HepG2 (cell line): ENCODE results near the gene SMYD2. TPM values are rescaled to one million over a fixed set of nuclear protein-coding genes. Genes with fewer than 3 reads are reported as not detected.

Experiments used
- ATAC-seq: fragments of 200-7000 bp; cut with Tn5 transposase; 3 replicates; pipeline ENCODE4 v1.9.1; 2020; ENCODE audit warnings: mild to moderate bottlenecking, moderate library complexity
- BruUV-seq: library from RNA; stranded (reverse); fragments of 400-500 nt; replicated peaks from 2 replicates; lab custom pipeline; 2021; lab: Mats Ljungman, UMichigan
- CTCF ChIA-PET: fragments of 300-600 bp; formaldehyde crosslinking; extraction: SDS; loops from one replicate; lab custom pipeline; 2021; ENCODE audit warnings: low total read pairs, inconsistent platforms, low intra/inter-chr PET ratio; lab: Yijun Ruan, JAX
- POLR2A ChIA-PET: fragments of 350-600 bp; sonication (Branson Sonifier 250); formaldehyde crosslinking; loops from one replicate; lab custom pipeline; 2020; ENCODE audit warnings: antibody characterized with exemption, inconsistent platforms; lab: Yijun Ruan, JAX
- DNase-seq: peaks from one replicate; pipeline ENCODE4 v3.0.0-alpha.2; 2015; ENCODE audit warnings: low spot score
- FAIRE-seq: peaks from 3 replicates; lab custom pipeline; 2011; peaks lifted over from hg19 to GRCh38; lab: Jason Lieb, UNC
- H2AFZ ChIP-seq: one replicate; pipeline ENCODE4 v1.6.1; 2011; ENCODE audit warnings: low read length, inconsistent platforms
- H3K27ac ChIP-seq: fragments of 300-600 bp; 3 replicates; pipeline ENCODE4 v1.8.0; 2011; ENCODE audit warnings: mixed run types, mild to moderate bottlenecking, mixed read lengths, low read length, inconsistent platforms; ENCODE audit not compliant: insufficient read depth; ENCODE audit errors: extremely low read length
- H3K27me3 ChIP-seq, 2 experiments: fragments of 200-600 bp in 1 of 2; 2 replicates in 1 of 2; 3 replicates in 1 of 2; pipeline versions ENCODE4 v1.6.0 to v1.8.0; 2011; ENCODE audit warnings: low read length in 2 of 2, mild to moderate bottlenecking in 2 of 2, moderate library complexity in 2 of 2, inconsistent platforms in 1 of 2; ENCODE audit not compliant: insufficient read depth in 2 of 2, control insufficient read depth in 1 of 2
- H3K36me3 ChIP-seq, 2 experiments: fragments of 200-600 bp in 1 of 2; replicated peaks in 1 of 2; 2 replicates in 1 of 2; 3 replicates in 1 of 2; pipeline versions ENCODE4 v1.5.1 to v1.8.0; 2011; ENCODE audit warnings: low read length in 2 of 2, inconsistent platforms in 1 of 2; ENCODE audit not compliant: insufficient read depth in 2 of 2, control insufficient read depth in 1 of 2
- H3K4me1 ChIP-seq: 2 replicates; pipeline ENCODE4 v1.5.1; 2012; ENCODE audit warnings: low read length, inconsistent platforms; ENCODE audit not compliant: insufficient read depth
- H3K4me2 ChIP-seq: 2 replicates; pipeline ENCODE4 v1.6.0; 2011; ENCODE audit warnings: low read depth, low read length, inconsistent platforms
- H3K4me3 ChIP-seq, 3 experiments: fragments of 200-600 bp in 1 of 3; sonication (generic), shearing (Covaris generic) in 1 of 3; replicated peaks in 1 of 3; 2 replicates each; pipeline ENCODE4 v1.5.1; 2011 to 2016; ENCODE audit warnings: low read length in 3 of 3, inconsistent platforms in 2 of 3, low read depth in 2 of 3, mild to moderate bottlenecking in 2 of 3, control low read depth in 1 of 3, mixed read lengths in 1 of 3; ENCODE audit not compliant: insufficient read depth in 1 of 3
- H3K79me2 ChIP-seq: one replicate; pipeline ENCODE4 v1.6.1; 2011; ENCODE audit warnings: low read length, inconsistent platforms; ENCODE audit not compliant: insufficient read depth
- H3K9ac ChIP-seq: 2 replicates; pipeline ENCODE4 v1.6.0; 2011; ENCODE audit warnings: mild to moderate bottlenecking, low read depth, low read length, inconsistent platforms; ENCODE audit not compliant: insufficient read depth
- H3K9me3 ChIP-seq: 2 replicates; pipeline ENCODE4 v1.5.1; 2012; ENCODE audit warnings: mild to moderate bottlenecking, low read length
- H4K20me1 ChIP-seq: 2 replicates; pipeline ENCODE4 v1.6.0; 2011; ENCODE audit warnings: inconsistent platforms, mild to moderate bottlenecking, low read length, moderate library complexity; ENCODE audit not compliant: insufficient read depth
- ATF2 ChIP-seq: sonication (generic); formaldehyde crosslinking; IDR thresholded peaks from 2 replicates; pipeline ENCODE4 v1.4.0; 2020; ENCODE audit warnings: missing genetic modification reagents
- BCLAF1 ChIP-seq: fragments of 450-650 bp; IDR thresholded peaks from 2 replicates; pipeline ENCODE4 v1.6.1; 2017; ENCODE audit warnings: mild to moderate bottlenecking
- ELF1 ChIP-seq: sonication (generic); formaldehyde crosslinking; IDR thresholded peaks from 2 replicates; pipeline ENCODE4 v1.4.0; 2020; ENCODE audit warnings: missing genetic modification reagents
- HNRNPUL1 ChIP-seq: fragments of 200-400 bp; formaldehyde crosslinking; IDR thresholded peaks from 2 replicates; pipeline ENCODE4 v1.6.1; 2017; ENCODE audit warnings: low read depth, mild to moderate bottlenecking, low read length, moderate library complexity
- ISL2 ChIP-seq: sonication (generic); formaldehyde crosslinking; IDR thresholded peaks from 2 replicates; pipeline ENCODE4 v1.5.0; 2020; ENCODE audit warnings: missing genetic modification reagents
- KLF12 ChIP-seq: sonication (generic); formaldehyde crosslinking; IDR thresholded peaks from 2 replicates; pipeline ENCODE4 v1.4.0; 2020; ENCODE audit warnings: missing genetic modification reagents, borderline replicate concordance
- MXI1 ChIP-seq: IDR thresholded peaks from 3 replicates; pipeline ENCODE4 v1.6.1; 2012; ENCODE audit warnings: low read depth, low read length, inconsistent platforms, borderline replicate concordance
- MZF1 ChIP-seq: sonication (generic); formaldehyde crosslinking; IDR thresholded peaks from 2 replicates; pipeline ENCODE4 v1.8.1; 2023; ENCODE audit warnings: mild to moderate bottlenecking, missing genetic modification reagents, borderline replicate concordance
- RELA ChIP-seq: sonication (generic); formaldehyde crosslinking; IDR thresholded peaks from 2 replicates; pipeline ENCODE4 v1.4.0; 2020; ENCODE audit warnings: missing genetic modification reagents
- SAFB2 ChIP-seq: sonication (generic); formaldehyde crosslinking; IDR thresholded peaks from 2 replicates; pipeline ENCODE4 v1.5.1; 2020; ENCODE audit warnings: missing genetic modification reagents, low read depth, mild to moderate bottlenecking, borderline replicate concordance
- THAP11 ChIP-seq: IDR thresholded peaks from 2 replicates; pipeline ENCODE4 v1.6.1; 2016; ENCODE audit warnings: missing biosample characterization, missing genetic modification reagents
- ZNF10 ChIP-seq: sonication (generic); formaldehyde crosslinking; IDR thresholded peaks from 2 replicates; pipeline ENCODE4 v1.4.0; 2020; ENCODE audit warnings: mild to moderate bottlenecking, low read depth, missing genetic modification reagents, borderline replicate concordance
- ZNF557 ChIP-seq: sonication (generic); formaldehyde crosslinking; IDR thresholded peaks from 2 replicates; pipeline ENCODE4 v1.4.0; 2020; ENCODE audit warnings: missing genetic modification reagents
- WGBS: methylation state at CpG from one replicate; pipeline ENCODE4 v1.1.6; 2017; ENCODE audit warnings: low lambda C conversion rate; 5-methylcytosine and 5-hydroxymethylcytosine counted together
- in situ Hi-C: cut with HindIII; loops from 2 replicates; pipeline ENCODE4 v1.10.0; 2017; ENCODE audit warnings: low pct_unique_long_range_greater_than_20kb; ENCODE audit not compliant: extremely low pct_ligation_motif_present
- intact Hi-C: fragments of 100-400 bp; cut with micrococcal nuclease; formaldehyde crosslinking; loops from one replicate; pipeline ENCODE4 v1.10.0; 2022; ENCODE audit not compliant: unreplicated experiment
- polyA plus RNA-seq, 8 experiments: library from polyadenylated mRNA; depleted of rRNA in 3 of 8; stranded (reverse) in 7 of 8; unstranded in 1 of 8; fragments of >200 nt; fragmentation: Illumina TruSeq in 4 of 8; extraction: Trizol in 4 of 8; gene quantifications; 2 replicates each; pipeline versions ENCODE4 v1.2.1 to v1.2.3, GENCODE V29; 2011 to 2016; ENCODE audit warnings: low read depth in 4 of 8, missing spikeins in 1 of 8, mixed read lengths in 1 of 8; ENCODE audit not compliant: insufficient read depth in 1 of 8
- total RNA-seq, 5 experiments: library from RNA; depleted of rRNA; stranded (reverse); fragments of >200 nt; fragmentation: Illumina TruSeq; extraction: Trizol; gene quantifications; 2 replicates each; pipeline ENCODE4 v1.2.3, GENCODE V29; 2016; ENCODE audit warnings: low read depth in 1 of 5
- TF ChIP-seq, protein P1 (sequence below): fragments of 450-650 bp; IDR thresholded peaks from 2 replicates; pipeline ENCODE4 v1.6.1; 2017
- TF ChIP-seq, protein P2 (sequence below): sonication (generic); formaldehyde crosslinking; conservative IDR thresholded peaks from 2 replicates; pipeline ENCODE4 v1.8.0; 2022; ENCODE audit warnings: mild to moderate bottlenecking, moderate library complexity, missing genetic modification reagents

Gene SMYD2
- total and polyA plus RNA-seq, 2 of the 13 experiments (the other 11 are each of a cell fraction or from before 2014, with no cell fraction given): 72.7 to 139 TPM

DNA sequence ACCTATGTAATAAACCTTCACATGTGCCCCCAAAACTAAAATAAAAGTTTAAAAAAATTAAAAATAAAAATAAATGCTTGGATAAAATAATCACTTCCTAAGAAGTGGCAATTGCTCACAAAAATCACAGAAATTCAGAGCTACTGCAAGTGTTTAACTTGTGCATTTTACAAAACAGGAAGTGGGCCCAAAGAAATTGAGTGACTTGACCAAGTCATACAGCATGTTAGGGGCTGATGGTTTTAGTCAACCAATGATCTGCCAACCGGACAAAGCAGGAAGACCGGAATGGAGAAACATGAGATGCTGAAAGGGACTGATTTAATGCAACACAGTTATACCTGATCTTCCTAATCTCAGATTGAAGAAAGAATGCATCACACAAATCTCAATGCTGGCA lies 96.5 kb downstream of the SMYD2 start:
- no peaks in the 10 kb centered on the region for H3K79me2 ChIP-seq
- no peak overlapping the region for H3K4me3 ChIP-seq
- H4K20me1 ChIP-seq: no peaks in the 10 kb centered on the region
- no peaks in the 10 kb centered on the region for H3K27me3 ChIP-seq
- DNase-seq (no peak), FAIRE-seq (no peak), ATAC-seq (no peak)
- no peaks in the 10 kb centered on the region for H3K9me3 ChIP-seq
- H2AFZ ChIP-seq: no peak overlapping the region
- intact Hi-C loops (no loop called here), in situ Hi-C loops (no loop called here)
- peaks cover 0 to 3% of the 10 kb centered on the region in 2 experiments; a peak in 3 of 5 replicates for H3K36me3 ChIP-seq
- POLR2A ChIA-PET: no interaction called here
- no peaks in the 10 kb centered on the region for H3K4me1 ChIP-seq
- H3K4me2 ChIP-seq: no peak overlapping the region
- CTCF ChIA-PET: no interaction called here
- no TSS peak for BruUV-seq
- no peak for TF ChIP-seq ELF1
- TF ChIP-seq ISL2 (CRISPR knock-in tag): no peak
- no peak for TF ChIP-seq ZNF557 (CRISPR knock-in tag)
- TF ChIP-seq, protein P1, sequence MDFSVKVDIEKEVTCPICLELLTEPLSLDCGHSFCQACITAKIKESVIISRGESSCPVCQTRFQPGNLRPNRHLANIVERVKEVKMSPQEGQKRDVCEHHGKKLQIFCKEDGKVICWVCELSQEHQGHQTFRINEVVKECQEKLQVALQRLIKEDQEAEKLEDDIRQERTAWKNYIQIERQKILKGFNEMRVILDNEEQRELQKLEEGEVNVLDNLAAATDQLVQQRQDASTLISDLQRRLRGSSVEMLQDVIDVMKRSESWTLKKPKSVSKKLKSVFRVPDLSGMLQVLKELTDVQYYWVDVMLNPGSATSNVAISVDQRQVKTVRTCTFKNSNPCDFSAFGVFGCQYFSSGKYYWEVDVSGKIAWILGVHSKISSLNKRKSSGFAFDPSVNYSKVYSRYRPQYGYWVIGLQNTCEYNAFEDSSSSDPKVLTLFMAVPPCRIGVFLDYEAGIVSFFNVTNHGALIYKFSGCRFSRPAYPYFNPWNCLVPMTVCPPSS: no peak
- TF ChIP-seq SAFB2 (CRISPR knock-in tag): no peak
- TF ChIP-seq, protein P2, sequence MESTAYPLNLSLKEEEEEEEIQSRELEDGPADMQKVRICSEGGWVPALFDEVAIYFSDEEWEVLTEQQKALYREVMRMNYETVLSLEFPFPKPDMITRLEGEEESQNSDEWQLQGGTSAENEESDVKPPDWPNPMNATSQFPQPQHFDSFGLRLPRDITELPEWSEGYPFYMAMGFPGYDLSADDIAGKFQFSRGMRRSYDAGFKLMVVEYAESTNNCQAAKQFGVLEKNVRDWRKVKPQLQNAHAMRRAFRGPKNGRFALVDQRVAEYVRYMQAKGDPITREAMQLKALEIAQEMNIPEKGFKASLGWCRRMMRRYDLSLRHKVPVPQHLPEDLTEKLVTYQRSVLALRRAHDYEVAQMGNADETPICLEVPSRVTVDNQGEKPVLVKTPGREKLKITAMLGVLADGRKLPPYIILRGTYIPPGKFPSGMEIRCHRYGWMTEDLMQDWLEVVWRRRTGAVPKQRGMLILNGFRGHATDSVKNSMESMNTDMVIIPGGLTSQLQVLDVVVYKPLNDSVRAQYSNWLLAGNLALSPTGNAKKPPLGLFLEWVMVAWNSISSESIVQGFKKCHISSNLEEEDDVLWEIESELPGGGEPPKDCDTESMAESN: no peak
- no peak for TF ChIP-seq THAP11 (CRISPR knock-in tag)
- no peak for TF ChIP-seq ATF2 (CRISPR knock-in tag)
- no peak for TF ChIP-seq RELA (CRISPR knock-in tag)
- no peak for TF ChIP-seq KLF12 (CRISPR knock-in tag)
- TF ChIP-seq MXI1: no peak
- no peak for TF ChIP-seq HNRNPUL1
- TF ChIP-seq ZNF10 (CRISPR knock-in tag): no peak
- no peak for TF ChIP-seq MZF1 (CRISPR knock-in tag)
- no peak for TF ChIP-seq BCLAF1
- H3K9ac ChIP-seq: no peak overlapping the region
- 94% methylated on average over 2 of the region's 2 CpGs for WGBS
- H3K27ac ChIP-seq: no peak overlapping the region
